GM19328 (cell line): Measurements from ENCODE around the gene SCYGR4.

Experiments
- ATAC-seq: cut with Tn5 transposase; IDR thresholded peaks from one replicate; pipeline ENCODE4 v1.9.1; 2021; ENCODE audit warnings: mild to moderate bottlenecking, moderate library complexity; ENCODE audit not compliant: unreplicated experiment

Gene SCYGR4

GRCh38 chr2:227613272-227613660 lies 4.0 kb upstream of the SCYGR4 start:
- no peak for ATAC-seq

GRCh38 chr2:227614246-227614645 lies 3.1 kb upstream of the SCYGR4 start:
- no peak for ATAC-seq

GRCh38 chr2:227614740-227615139 lies 2.6 kb upstream of the SCYGR4 start, which contains the start of gene SCYGR3:
SCYGR3 (minus strand) TSS chr2:227614840; CDS start chr2:227614840, 0 bp downstream.
- ATAC-seq, result no peak

- ATAC-seq, result no peak
These were observed 2.1 kb upstream of the SCYGR4 start for GRCh38 chr2:227615181-227615580.

GRCh38 chr2:227615906-227616305 lies 1.4 kb upstream of the SCYGR4 start:
- no peak for ATAC-seq

GRCh38 chr2:227616631-227617030 lies 667 bp upstream of the SCYGR4 start:
- ATAC-seq, result no peak

GRCh38 chr2:227623226-227623625 lies 5.9 kb downstream of the SCYGR4 start:
- no peak for ATAC-seq

- ATAC-seq, result no peak
These were observed 8.1 kb downstream of the SCYGR4 start for GRCh38 chr2:227625420-227625819.

- no peak for ATAC-seq
These were observed 9.4 kb downstream of the SCYGR4 start for GRCh38 chr2:227626580-227627151.

GRCh38 chr2:227627769-227628168 lies 10.5 kb downstream of the SCYGR4 start:
- peak; percentile 73 for ATAC-seq

- ATAC-seq, result no peak
These were observed 12.1 kb downstream of the SCYGR4 start for GRCh38 chr2:227629435-227629834.

GRCh38 chr2:227630322-227630721 lies 13.0 kb downstream of the SCYGR4 start:
- no peak for ATAC-seq

- ATAC-seq, result no peak
These were observed 15.5 kb downstream of the SCYGR4 start for GRCh38 chr2:227632827-227633226.

- no peak for ATAC-seq
These were observed 16.9 kb downstream of the SCYGR4 start for GRCh38 chr2:227634201-227634600.

- no peak for ATAC-seq
These were observed 25.4 kb downstream of the SCYGR4 start for GRCh38 chr2:227642656-227643055.

- ATAC-seq, result no peak
These were observed 26.8 kb downstream of the SCYGR4 start for GRCh38 chr2:227643990-227644551.

- no peak for ATAC-seq
These were observed 36.1 kb downstream of the SCYGR4 start for GRCh38 chr2:227653419-227653818.

- no peak for ATAC-seq
These were observed 37.1 kb downstream of the SCYGR4 start for GRCh38 chr2:227654426-227654825.

- no peak for ATAC-seq
These were observed 38.2 kb downstream of the SCYGR4 start for GRCh38 chr2:227655454-227655853.

GRCh38 chr2:227657199-227657845 lies 40.0 kb downstream of the SCYGR4 start:
- ATAC-seq, result no peak

GRCh38 chr2:227661025-227661649 lies 43.8 kb downstream of the SCYGR4 start:
- ATAC-seq, result no peak

- no peak for ATAC-seq
These were observed 44.5 kb downstream of the SCYGR4 start for GRCh38 chr2:227661827-227662226.
